Neural cell (in vitro differentiated cells): ENCODE measurements around the gene GRIP1. TPM values are rescaled to one million over a fixed set of nuclear protein-coding genes. Genes with fewer than 3 reads are reported as not detected.
A peak's percentile ranks its signal among the peaks of the same experiment; 100 is the strongest.

ENCODE experiments used
- H2AFZ ChIP-seq: fragments of 200-600, 300-800 bp; sonication (generic), shearing (Covaris generic); 2 replicates; pipeline ENCODE4 v1.6.0; 2014; ENCODE audit warnings: low read depth, mild to moderate bottlenecking, antibody characterized with exemption, low read length, moderate library complexity
- H3F3A ChIP-seq: fragments of 200-600 bp; shearing (Covaris generic); 2 replicates; pipeline ENCODE4 v1.6.1; 2016; ENCODE audit warnings: mild to moderate bottlenecking, moderate library complexity, mixed read lengths, antibody characterized with exemption, low read length; ENCODE audit not compliant: insufficient read depth, poor library complexity, severe bottlenecking
- H3K27ac ChIP-seq: fragments of 200-600, 300-800 bp; sonication (generic), shearing (Covaris generic); 2 replicates; pipeline ENCODE4 v1.5.1; 2014; ENCODE audit warnings: mild to moderate bottlenecking, low read length, moderate library complexity
- H3K27me3 ChIP-seq: fragments of 300-800, 200-600 bp; sonication (generic), shearing (Covaris generic); 2 replicates; pipeline ENCODE4 v1.6.0; 2014; ENCODE audit warnings: mild to moderate bottlenecking, low read depth, low read length, moderate library complexity; ENCODE audit not compliant: insufficient read depth
- H3K36me3 ChIP-seq: fragments of 300-800, 200-600 bp; sonication (generic), shearing (Covaris generic); 2 replicates; pipeline ENCODE4 v1.5.1; 2014; ENCODE audit warnings: mild to moderate bottlenecking, antibody characterized with exemption, low read length, moderate library complexity; ENCODE audit not compliant: insufficient read depth
- H3K4me2 ChIP-seq: fragments of 300-800, 200-600 bp; sonication (generic), shearing (Covaris generic); 2 replicates; pipeline ENCODE4 v1.6.0; 2014; ENCODE audit warnings: mild to moderate bottlenecking, low read length
- H3K4me3 ChIP-seq: fragments of 300-800, 200-600 bp; sonication (generic), shearing (Covaris generic); 2 replicates; pipeline ENCODE4 v1.5.1; 2014; ENCODE audit warnings: mild to moderate bottlenecking, low read length, moderate library complexity
- H3K79me2 ChIP-seq: fragments of 200-600 bp; shearing (Covaris generic); replicated peaks from 2 replicates; pipeline ENCODE4 v1.6.0; 2014; ENCODE audit warnings: mild to moderate bottlenecking, low read length, moderate library complexity; ENCODE audit not compliant: insufficient read depth
- H3K9ac ChIP-seq: fragments of 300-800, 200-600 bp; sonication (generic), shearing (Covaris generic); 2 replicates; pipeline ENCODE4 v1.6.1; 2016; ENCODE audit warnings: mild to moderate bottlenecking, low read length, mixed read lengths
- H3K9me2 ChIP-seq: fragments of 200-600 bp; shearing (Covaris generic); 2 replicates; pipeline ENCODE4 v1.6.1; 2016; ENCODE audit warnings: mild to moderate bottlenecking, low read length, mixed read lengths; ENCODE audit not compliant: insufficient read depth
- H3K9me3 ChIP-seq: fragments of 200-600, 300-800 bp; sonication (generic), shearing (Covaris generic); 2 replicates; pipeline ENCODE4 v1.6.1; 2016; ENCODE audit warnings: mild to moderate bottlenecking, mixed run types, low read length, moderate library complexity, mixed read lengths
- H4K20me1 ChIP-seq: fragments of 200-600 bp; shearing (Covaris generic); 2 replicates; pipeline ENCODE4 v1.6.1; 2016; ENCODE audit warnings: mild to moderate bottlenecking, mixed run types; ENCODE audit not compliant: insufficient read depth
- EP300 ChIP-seq: fragments of 450-650 bp; conservative IDR thresholded peaks from 2 replicates; pipeline ENCODE4 v1.6.1; 2014; ENCODE audit warnings: antibody characterized with exemption, mild to moderate bottlenecking, moderate library complexity; ENCODE audit not compliant: poor library complexity, severe bottlenecking
- EZH2 ChIP-seq: fragments of 200-600, 300-800 bp; shearing (Covaris generic), sonication (generic); IDR thresholded peaks from 2 replicates; pipeline ENCODE4 v1.6.1; 2014; ENCODE audit warnings: antibody characterized with exemption, low read length, borderline replicate concordance, mild to moderate bottlenecking; ENCODE audit not compliant: insufficient read depth, poor library complexity, severe bottlenecking
- MXI1 ChIP-seq: fragments of 450-650 bp; conservative IDR thresholded peaks from 2 replicates; pipeline ENCODE4 v1.6.1; 2014; ENCODE audit warnings: antibody characterized with exemption, mild to moderate bottlenecking; ENCODE audit not compliant: poor library complexity, severe bottlenecking
- POLR2AphosphoS5 ChIP-seq: IDR thresholded peaks from 2 replicates; pipeline ENCODE4 v1.6.1; 2012
- RAD21 ChIP-seq: fragments of 450-650 bp; conservative IDR thresholded peaks from 2 replicates; pipeline ENCODE4 v1.6.1; 2014; ENCODE audit warnings: antibody characterized with exemption, mild to moderate bottlenecking, moderate library complexity
- SMC3 ChIP-seq: fragments of 450-650 bp; conservative IDR thresholded peaks from 2 replicates; pipeline ENCODE4 v1.6.1; 2014; ENCODE audit warnings: antibody characterized with exemption, mild to moderate bottlenecking, moderate library complexity; ENCODE audit not compliant: poor library complexity
- TAF1 ChIP-seq: IDR thresholded peaks from 2 replicates; pipeline ENCODE4 v1.6.1; 2012; ENCODE audit warnings: low read depth
- polyA plus RNA-seq: library from polyadenylated mRNA; depleted of rRNA; stranded (reverse); fragments of >200 nt; gene quantifications from 2 replicates; pipeline ENCODE4 v1.2.3, GENCODE V29; 2014
- TF ChIP-seq, protein P1 (sequence below): IDR thresholded peaks from 2 replicates; pipeline ENCODE4 v1.6.1; 2012; ENCODE audit warnings: borderline replicate concordance
- TF ChIP-seq, protein P2 (sequence below): fragments of 450-650 bp; IDR thresholded peaks from 2 replicates; pipeline ENCODE4 v1.5.1; 2014; ENCODE audit warnings: antibody characterized with exemption, mild to moderate bottlenecking, moderate library complexity; ENCODE audit not compliant: poor library complexity, severe bottlenecking

Gene GRIP1
- polyA plus RNA-seq, 1 donor from 2014 or later: 41.1 TPM

GRCh38 chr12:66352899-66353298 lies 326.0 kb downstream of the GRIP1 start:
- Histone ChIP-seq H3K4me3 (no peak overlapping the region), H3K9ac (no peak overlapping the region), H3K4me2 (no peak overlapping the region), H3F3A (no peaks in the 10 kb centered on the region), H2AFZ (no peak overlapping the region), H4K20me1 (no peaks in the 10 kb centered on the region), H3K9me2 (no peaks in the 10 kb centered on the region), H3K27me3 (no peaks in the 10 kb centered on the region), H3K36me3 (peaks cover 5% of the 10 kb centered on the region), H3K9me3 (no peaks in the 10 kb centered on the region), H3K79me2 (no peaks in the 10 kb centered on the region), H3K27ac (no peak overlapping the region)
- TF ChIP-seq, protein P1, sequence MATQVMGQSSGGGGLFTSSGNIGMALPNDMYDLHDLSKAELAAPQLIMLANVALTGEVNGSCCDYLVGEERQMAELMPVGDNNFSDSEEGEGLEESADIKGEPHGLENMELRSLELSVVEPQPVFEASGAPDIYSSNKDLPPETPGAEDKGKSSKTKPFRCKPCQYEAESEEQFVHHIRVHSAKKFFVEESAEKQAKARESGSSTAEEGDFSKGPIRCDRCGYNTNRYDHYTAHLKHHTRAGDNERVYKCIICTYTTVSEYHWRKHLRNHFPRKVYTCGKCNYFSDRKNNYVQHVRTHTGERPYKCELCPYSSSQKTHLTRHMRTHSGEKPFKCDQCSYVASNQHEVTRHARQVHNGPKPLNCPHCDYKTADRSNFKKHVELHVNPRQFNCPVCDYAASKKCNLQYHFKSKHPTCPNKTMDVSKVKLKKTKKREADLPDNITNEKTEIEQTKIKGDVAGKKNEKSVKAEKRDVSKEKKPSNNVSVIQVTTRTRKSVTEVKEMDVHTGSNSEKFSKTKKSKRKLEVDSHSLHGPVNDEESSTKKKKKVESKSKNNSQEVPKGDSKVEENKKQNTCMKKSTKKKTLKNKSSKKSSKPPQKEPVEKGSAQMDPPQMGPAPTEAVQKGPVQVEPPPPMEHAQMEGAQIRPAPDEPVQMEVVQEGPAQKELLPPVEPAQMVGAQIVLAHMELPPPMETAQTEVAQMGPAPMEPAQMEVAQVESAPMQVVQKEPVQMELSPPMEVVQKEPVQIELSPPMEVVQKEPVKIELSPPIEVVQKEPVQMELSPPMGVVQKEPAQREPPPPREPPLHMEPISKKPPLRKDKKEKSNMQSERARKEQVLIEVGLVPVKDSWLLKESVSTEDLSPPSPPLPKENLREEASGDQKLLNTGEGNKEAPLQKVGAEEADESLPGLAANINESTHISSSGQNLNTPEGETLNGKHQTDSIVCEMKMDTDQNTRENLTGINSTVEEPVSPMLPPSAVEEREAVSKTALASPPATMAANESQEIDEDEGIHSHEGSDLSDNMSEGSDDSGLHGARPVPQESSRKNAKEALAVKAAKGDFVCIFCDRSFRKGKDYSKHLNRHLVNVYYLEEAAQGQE: no peak
- no peak for TF ChIP-seq TAF1

- no peaks in the 10 kb centered on the region for H3K9me2 ChIP-seq
- H3K9ac ChIP-seq: no peak overlapping the region
- H3F3A ChIP-seq: no peaks in the 10 kb centered on the region
- no peak overlapping the region for H3K27ac ChIP-seq
- no peak overlapping the region for H3K4me3 ChIP-seq
- no peak overlapping the region for H2AFZ ChIP-seq
- H4K20me1 ChIP-seq: no peaks in the 10 kb centered on the region
- peaks cover 5% of the 10 kb centered on the region for H3K36me3 ChIP-seq
- no peaks in the 10 kb centered on the region for H3K27me3 ChIP-seq
- H3K4me2 ChIP-seq: no peak overlapping the region
- H3K79me2 ChIP-seq: no peaks in the 10 kb centered on the region
- H3K9me3 ChIP-seq: no peaks in the 10 kb centered on the region
- peak; percentile 61 for TF ChIP-seq SMC3
- no peak for TF ChIP-seq EZH2
- no peak for TF ChIP-seq MXI1
- TF ChIP-seq RAD21: peak; percentile 57
- no peak for TF ChIP-seq EP300
- TF ChIP-seq, protein P1: no peak
- TF ChIP-seq TAF1: no peak
- no peak for TF ChIP-seq POLR2AphosphoS5
- TF ChIP-seq, protein P2, sequence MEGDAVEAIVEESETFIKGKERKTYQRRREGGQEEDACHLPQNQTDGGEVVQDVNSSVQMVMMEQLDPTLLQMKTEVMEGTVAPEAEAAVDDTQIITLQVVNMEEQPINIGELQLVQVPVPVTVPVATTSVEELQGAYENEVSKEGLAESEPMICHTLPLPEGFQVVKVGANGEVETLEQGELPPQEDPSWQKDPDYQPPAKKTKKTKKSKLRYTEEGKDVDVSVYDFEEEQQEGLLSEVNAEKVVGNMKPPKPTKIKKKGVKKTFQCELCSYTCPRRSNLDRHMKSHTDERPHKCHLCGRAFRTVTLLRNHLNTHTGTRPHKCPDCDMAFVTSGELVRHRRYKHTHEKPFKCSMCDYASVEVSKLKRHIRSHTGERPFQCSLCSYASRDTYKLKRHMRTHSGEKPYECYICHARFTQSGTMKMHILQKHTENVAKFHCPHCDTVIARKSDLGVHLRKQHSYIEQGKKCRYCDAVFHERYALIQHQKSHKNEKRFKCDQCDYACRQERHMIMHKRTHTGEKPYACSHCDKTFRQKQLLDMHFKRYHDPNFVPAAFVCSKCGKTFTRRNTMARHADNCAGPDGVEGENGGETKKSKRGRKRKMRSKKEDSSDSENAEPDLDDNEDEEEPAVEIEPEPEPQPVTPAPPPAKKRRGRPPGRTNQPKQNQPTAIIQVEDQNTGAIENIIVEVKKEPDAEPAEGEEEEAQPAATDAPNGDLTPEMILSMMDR: peak; percentile 52
These were observed 326.7 kb downstream of the GRIP1 start for GRCh38 chr12:66352197-66352596.
